Sciatic nerve (tissue), 2 donors: ENCODE data around the gene APOC4. TPM values are rescaled to one million over a fixed set of nuclear protein-coding genes. Genes with fewer than 3 reads are reported as not detected.
"Not testable (repeated sequence)": the region's sequence is repeated elsewhere in the genome, so short reads cannot be mapped to it uniquely, and the experiment has no call there.

Source experiments
- ATAC-seq: fragments of 200-7000 bp; cut with Tn5 transposase; one replicate; pipeline ENCODE4 v1.9.1; 2020; ENCODE audit warnings: mild to moderate bottlenecking, moderate library complexity
- DNase-seq: peaks from one replicate; pipeline ENCODE4 v3.0.0-alpha.2; 2020; ENCODE audit warnings: low spot score
- intact Hi-C: fragments of 100-400 bp; cut with DNase I; formaldehyde crosslinking; loops from one replicate; pipeline ENCODE4 v1.14.2; 2022
- total RNA-seq: library from RNA; stranded (reverse); fragmentation: NEBNext Ultra II Directional; extraction: Animal tissue kit (Norgen Biotek cat#: 25700); gene quantifications from one replicate; pipeline ENCODE4 v1.2.1, GENCODE V29; 2021
- donor health status: DM: no; HTN: no; CAD: no.
- donor health status: DM: no; HTN: no; CAD: no.

The APOC4 gene
- total RNA-seq, 1 donor from 2014 or later: not detected

- ATAC-seq: peak; percentile 97
- intact Hi-C loops: loop anchor here (5.0 kb wide), 1 partner anchor 53 kb away; no protein-coding TSS in a partner anchor
- DNase-seq: peak; percentile 98
Measured at GRCh38 chr19:44954649-44955504, 12.8 kb downstream of the APOC4 start, which contains the start of gene CLPTM1. Gene CLPTM1, plus strand, starts transcription at chr19:44955380. Its CDS starts 16 bp downstream, at chr19:44955396.

DNA sequence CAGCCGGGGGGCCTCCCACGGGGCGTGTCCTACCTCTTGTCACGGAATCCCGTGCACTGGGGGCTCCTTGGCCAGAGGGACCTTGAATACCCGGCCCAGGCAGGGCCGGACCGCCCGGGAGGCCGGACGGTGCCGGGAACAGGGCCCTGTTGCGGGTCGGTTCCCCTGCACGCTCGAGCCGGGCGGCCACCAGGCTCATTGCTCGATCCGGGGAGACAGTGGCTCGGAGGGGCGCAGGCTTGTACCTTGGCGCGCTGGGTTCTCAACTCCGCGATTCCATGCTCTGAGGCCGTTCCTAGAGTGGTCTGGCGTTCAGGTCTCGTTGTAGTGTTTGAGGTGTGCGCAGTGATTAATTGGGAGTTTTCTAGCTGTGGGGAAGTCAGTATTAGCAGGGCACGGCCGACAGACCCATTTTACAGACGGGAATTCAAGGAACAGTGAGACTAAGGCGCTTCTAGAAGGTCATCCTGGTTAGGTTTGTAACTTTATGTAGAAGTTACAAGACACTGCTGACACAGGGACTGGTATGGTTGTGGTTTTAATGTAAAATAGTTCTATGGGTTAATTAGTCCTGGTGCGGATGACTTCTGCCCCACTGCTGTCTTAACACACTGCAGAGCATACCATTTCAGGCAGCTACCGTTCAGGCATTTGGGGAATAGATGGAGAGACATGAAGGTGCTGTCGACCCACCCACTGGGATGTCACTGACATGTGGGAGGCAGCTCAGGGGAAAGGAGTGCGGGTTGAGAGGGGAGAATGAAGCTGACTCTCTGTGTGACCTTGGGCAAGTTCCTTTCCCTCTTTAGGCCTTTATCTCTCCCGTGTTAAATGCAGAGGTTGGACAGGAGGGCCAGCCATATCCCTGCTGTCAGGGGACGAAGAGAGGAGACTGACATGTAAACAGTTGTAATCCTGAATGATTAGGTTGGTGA lies 13.7 kb downstream of the APOC4 start:
- intact Hi-C loops: loop anchor here (5.0 kb wide), 1 partner anchor 53 kb away; no protein-coding TSS in a partner anchor
- ATAC-seq: peak; percentile 8

DNA sequence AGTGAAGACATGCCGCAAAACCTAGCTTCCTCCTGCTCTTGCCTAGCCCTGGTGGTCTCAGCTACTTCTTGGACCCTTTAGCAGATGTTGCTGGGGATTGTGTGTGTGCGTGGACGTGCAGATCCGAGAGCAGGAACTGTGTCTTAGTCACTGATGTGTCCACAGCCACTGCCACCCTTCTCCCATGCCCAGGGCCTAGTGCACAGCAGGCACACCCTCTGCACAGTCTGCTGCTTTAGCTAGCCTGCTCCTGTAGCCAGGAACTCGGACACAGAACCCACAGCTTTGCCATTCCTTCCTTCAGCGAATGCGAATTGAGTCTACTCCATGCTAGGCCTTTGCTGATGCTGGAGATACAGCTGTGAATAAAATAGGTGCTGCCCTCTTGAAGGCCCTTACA lies 15.5 kb downstream of the APOC4 start:
- ATAC-seq (no peak), DNase-seq (no peak)
- intact Hi-C loops: loop anchor here (5.0 kb wide), 1 partner anchor 55 kb away; no protein-coding TSS in a partner anchor

More for the DNA sequence above, 13.7 kb downstream of the APOC4 start:
- no peak for DNase-seq

GRCh38 chr19:44958090-44958489 lies 16.1 kb downstream of the APOC4 start:
- intact Hi-C loops: loop anchor here (5.0 kb wide), 1 partner anchor 56 kb away; no protein-coding TSS in a partner anchor
- DNase-seq (no peak), ATAC-seq (no peak)

DNA sequence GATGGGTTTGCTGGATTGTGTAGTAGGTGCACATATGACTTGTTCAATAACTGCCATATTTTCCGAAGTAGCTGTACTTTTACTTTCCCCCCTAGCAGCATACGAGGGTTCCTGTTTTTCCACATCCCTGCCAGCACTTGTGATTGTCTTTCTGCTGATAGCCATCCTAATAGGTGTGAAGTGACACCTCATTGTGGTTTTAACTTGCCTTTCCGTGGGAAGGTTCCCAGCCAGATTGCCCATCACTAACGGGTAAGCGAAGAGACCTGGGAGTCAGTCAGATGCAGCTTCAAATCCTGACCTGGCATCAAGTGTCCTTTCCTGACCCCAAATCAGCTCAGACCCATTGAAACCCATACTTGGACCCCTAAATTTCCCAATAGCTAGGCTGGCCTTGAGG lies 17.7 kb downstream of the APOC4 start:
- intact Hi-C loops: loop anchor here (5.0 kb wide), 1 partner anchor 57 kb away; no protein-coding TSS in a partner anchor
- DNase-seq: no peak
- no peak for ATAC-seq

- DNase-seq: no peak
- no peak for ATAC-seq
- intact Hi-C loops: no loop called here
Measured at GRCh38 chr19:44960906-44961728, 19.1 kb downstream of the APOC4 start.

DNA sequence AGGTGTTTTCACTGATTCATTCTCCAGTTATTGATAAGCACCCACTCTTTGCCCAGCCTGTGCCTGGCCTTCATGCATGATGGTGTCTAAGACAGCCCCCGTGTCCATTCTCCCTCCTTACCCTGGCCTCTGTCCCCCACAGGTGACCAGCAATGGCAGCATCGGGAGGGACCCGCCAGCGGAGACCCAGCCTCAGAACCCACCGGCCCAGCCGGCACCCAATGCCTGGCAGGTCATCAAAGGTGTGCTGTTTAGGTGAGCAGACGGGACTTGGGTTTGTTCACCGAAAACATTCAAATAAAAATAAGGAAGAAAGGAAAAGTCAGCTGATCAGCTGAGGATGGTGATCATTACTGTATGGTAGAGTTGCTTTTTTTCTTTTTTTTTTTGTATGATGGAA lies 19.8 kb downstream of the APOC4 start:
- intact Hi-C loops: no loop called here
- DNase-seq (no peak), ATAC-seq (no peak)

- intact Hi-C loops: no loop called here
- DNase-seq (no peak), ATAC-seq (no peak)
Measured at GRCh38 chr19:44968118-44968517, 26.1 kb downstream of the APOC4 start.

- ATAC-seq (no peak), DNase-seq (no peak)
- intact Hi-C loops: no loop called here
Measured at GRCh38 chr19:44968670-44969069, 26.6 kb downstream of the APOC4 start.

GRCh38 chr19:44969437-44969836 lies 27.4 kb downstream of the APOC4 start:
- DNase-seq (no peak), ATAC-seq (no peak)
- intact Hi-C loops: no loop called here

- intact Hi-C loops, ATAC-seq, DNase-seq: not testable (repeated sequence)
Measured at GRCh38 chr19:44971451-44971850, 29.4 kb downstream of the APOC4 start.

DNA sequence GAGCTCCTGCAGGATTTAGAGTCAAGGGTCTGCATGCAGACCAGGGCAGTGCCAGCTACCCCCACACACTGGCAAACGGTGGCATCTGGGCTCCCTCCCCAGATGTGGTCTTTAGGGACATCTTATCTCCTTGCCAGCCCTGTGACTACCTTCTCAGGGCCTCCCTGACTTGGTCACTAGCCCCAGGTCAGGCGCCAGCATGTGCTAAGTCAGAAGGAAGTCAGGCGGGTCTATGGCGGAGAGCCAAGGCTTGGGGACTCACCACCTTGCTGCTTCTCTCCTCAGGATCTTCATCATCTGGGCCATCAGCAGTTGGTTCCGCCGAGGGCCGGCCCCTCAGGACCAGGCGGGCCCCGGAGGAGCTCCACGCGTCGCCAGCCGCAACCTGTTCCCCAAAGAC lies 30.8 kb downstream of the APOC4 start:
- ATAC-seq: no peak
- intact Hi-C loops: no loop called here
- DNase-seq: no peak

DNA sequence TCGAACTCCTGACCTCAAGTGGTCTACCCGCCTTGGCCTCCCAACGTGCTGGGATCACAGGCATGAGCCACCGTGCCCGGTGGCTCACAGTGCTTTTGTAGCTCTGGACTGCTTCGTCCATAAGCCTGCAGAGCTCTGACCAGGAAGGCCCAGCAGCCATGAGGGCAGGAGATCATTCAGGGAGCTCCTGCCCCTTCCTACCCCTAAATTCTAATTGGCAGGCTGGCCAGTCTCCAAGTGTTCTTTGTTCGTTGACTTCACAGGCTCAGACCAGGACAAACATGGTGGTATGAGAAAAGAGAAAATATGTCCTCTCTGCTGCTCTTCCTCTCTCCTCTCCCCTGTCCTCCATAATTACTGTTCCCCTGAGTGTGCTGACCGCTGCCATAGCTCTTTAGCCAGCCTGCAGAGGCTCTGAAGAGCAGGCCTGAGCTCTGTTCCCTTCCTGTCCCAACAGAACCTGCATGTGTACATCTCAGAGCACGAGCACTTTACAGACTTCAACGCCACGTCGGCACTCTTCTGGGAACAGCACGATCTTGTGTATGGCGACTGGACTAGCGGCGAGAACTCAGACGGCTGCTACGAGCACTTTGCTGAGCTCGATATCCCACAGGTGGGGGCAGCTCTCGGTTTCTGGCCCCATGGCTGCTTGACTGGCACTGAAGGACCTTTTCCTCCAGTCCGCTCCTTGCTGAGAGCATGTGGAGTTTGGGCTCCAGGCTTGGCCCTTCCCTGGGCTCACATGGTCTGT lies 32.1 kb downstream of the APOC4 start:
- DNase-seq (no peak), ATAC-seq (no peak)
- intact Hi-C loops: no loop called here

GRCh38 chr19:44974857-44975256 lies 32.8 kb downstream of the APOC4 start:
- intact Hi-C loops: no loop called here
- no peak for DNase-seq
- no peak for ATAC-seq

GRCh38 chr19:44975444-44975843 lies 33.4 kb downstream of the APOC4 start:
- ATAC-seq (no peak), DNase-seq (no peak)
- intact Hi-C loops: no loop called here

DNA sequence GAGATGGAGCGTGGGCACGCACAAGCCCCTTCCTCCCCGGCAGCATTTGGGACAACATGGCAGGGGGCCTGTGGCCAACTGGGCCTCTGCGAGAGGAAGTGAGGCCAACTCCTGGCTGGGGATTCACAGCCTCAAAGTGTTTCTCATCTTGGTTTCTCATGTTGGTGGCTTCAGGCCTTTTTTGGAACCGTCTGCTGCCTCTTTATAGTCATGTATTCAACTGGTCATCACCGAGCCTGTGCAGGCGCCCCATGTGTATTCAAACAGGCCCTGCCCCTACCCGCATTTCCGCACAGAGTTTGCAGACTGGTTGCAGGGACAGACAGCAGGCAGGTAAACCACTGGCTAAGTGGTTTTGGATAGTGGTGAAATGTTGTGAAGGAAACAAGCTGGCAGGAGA lies 42.0 kb downstream of the APOC4 start:
- DNase-seq (no peak), ATAC-seq (no peak)
- intact Hi-C loops: no loop called here

GRCh38 chr19:44985445-44985844 lies 43.4 kb downstream of the APOC4 start:
- DNase-seq (no peak), ATAC-seq (no peak)
- intact Hi-C loops: no loop called here

DNA sequence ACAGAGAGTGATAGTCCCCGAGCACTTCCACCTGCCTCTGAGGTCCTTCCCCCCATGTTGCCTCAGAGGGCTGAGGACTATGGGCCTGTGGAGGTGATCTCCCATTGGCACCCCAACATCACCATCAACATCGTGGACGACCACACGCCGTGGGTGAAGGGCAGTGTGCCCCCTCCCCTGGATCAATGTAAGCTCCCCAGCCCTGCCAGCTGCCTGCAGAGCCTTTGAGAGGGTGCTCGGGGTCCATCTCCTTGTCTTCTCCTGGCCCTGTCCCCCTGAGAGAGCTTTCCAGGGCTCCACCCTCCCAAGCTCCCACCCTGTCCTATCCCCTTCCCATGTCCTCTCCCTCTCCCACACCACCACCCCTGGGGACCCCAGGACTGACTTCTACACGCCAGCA lies 44.4 kb downstream of the APOC4 start:
- intact Hi-C loops: no loop called here
- no peak for ATAC-seq
- no peak for DNase-seq
